OCI-LY1 (cell line): Measurements from ENCODE around the gene TMEM115.

Experiments used
- CTCF ChIP-seq: fragments of 200-600 bp; sonication (generic), shearing (Covaris generic); IDR thresholded peaks from 2 replicates; pipeline ENCODE4 v1.5.1; 2017; ENCODE audit warnings: mild to moderate bottlenecking, antibody characterized with exemption, low read length, moderate library complexity, mixed read lengths
- EZH2 ChIP-seq: fragments of 200-600 bp; sonication (generic), shearing (Covaris generic); IDR thresholded peaks from 2 replicates; pipeline ENCODE4 v1.8.0; 2017; ENCODE audit warnings: borderline replicate concordance, mixed run types, mild to moderate bottlenecking, antibody characterized with exemption, low read length, moderate library complexity, mixed read lengths

- TF ChIP-seq CTCF, result no peak
- TF ChIP-seq EZH2, result no peak
Measured at GRCh38 chr3:50365842-50366220, 6.5 kb upstream of the TMEM115 start.
